PC-9 (cell line): Measurements from ENCODE around the gene ZBTB26. TPM values are rescaled to one million over a fixed set of nuclear protein-coding genes. Genes with fewer than 3 reads are reported as not detected.

Experiments used
- BruUV-seq: library from RNA; stranded (reverse); fragments of 400-500 nt; replicated peaks from 2 replicates; lab custom pipeline; 2021; lab: Mats Ljungman, UMichigan
- CTCF ChIA-PET: fragments of 300-600 bp; sonication (Branson Sonifier 250); formaldehyde crosslinking; loops from one replicate; lab custom pipeline; 2022; ENCODE audit warnings: antibody characterized with exemption; lab: Charles Lee
- POLR2A ChIA-PET: fragments of 300-600 bp; sonication (Branson Sonifier 250); formaldehyde crosslinking; loops from one replicate; lab custom pipeline; 2022; ENCODE audit warnings: antibody characterized with exemption; ENCODE audit not compliant: unreplicated experiment; lab: Charles Lee
- DNase-seq, 2 experiments: peaks; one replicate each; pipeline versions ENCODE4 v3.0.0 to v3.0.0-alpha.2; 2015 to 2022; ENCODE audit warnings: mixed read lengths in 1 of 2
- H2AFZ ChIP-seq: fragments of 200-600 bp; sonication (generic); 2 replicates; pipeline ENCODE4 v1.8.1; 2017; ENCODE audit warnings: antibody characterized with exemption
- H3F3A ChIP-seq: fragments of 200-600 bp; sonication (generic); 2 replicates; pipeline ENCODE4 v1.8.1; 2017; ENCODE audit warnings: antibody characterized with exemption, mild to moderate bottlenecking, low read depth; ENCODE audit not compliant: insufficient read depth
- H3K27ac ChIP-seq: fragments of 200-600 bp; sonication (generic); 2 replicates; pipeline ENCODE4 v1.6.1; 2016; ENCODE audit warnings: mixed run types
- H3K27me3 ChIP-seq: fragments of 200-600 bp; sonication (generic); 2 replicates; pipeline ENCODE4 v1.6.1; 2016; ENCODE audit warnings: low read depth, mixed run types; ENCODE audit not compliant: insufficient read depth
- H3K36me3 ChIP-seq: fragments of 200-600 bp; sonication (generic); 2 replicates; pipeline ENCODE4 v1.6.1; 2016; ENCODE audit warnings: low read depth, mixed run types
- H3K4me1 ChIP-seq: fragments of 200-600 bp; sonication (generic); replicated peaks from 2 replicates; pipeline ENCODE4 v1.6.1; 2016; ENCODE audit warnings: mixed run types; ENCODE audit not compliant: insufficient read depth
- H3K4me2 ChIP-seq: fragments of 200-600 bp; sonication (generic); 2 replicates; pipeline ENCODE4 v1.6.1; 2017; ENCODE audit warnings: mixed run types
- H3K4me3 ChIP-seq: fragments of 200-600 bp; sonication (generic); 2 replicates; pipeline ENCODE4 v1.6.1; 2016; ENCODE audit warnings: mixed run types
- H3K79me2 ChIP-seq: fragments of 200-600 bp; sonication (generic); 2 replicates; pipeline ENCODE4 v1.6.1; 2017; ENCODE audit warnings: low read depth, mixed run types
- H3K9me2 ChIP-seq: fragments of 200-600 bp; sonication (generic); 2 replicates; pipeline ENCODE4 v1.8.1; 2017; ENCODE audit warnings: mild to moderate bottlenecking; ENCODE audit not compliant: insufficient read depth
- H3K9me3 ChIP-seq: fragments of 200-600 bp; sonication (generic); 2 replicates; pipeline ENCODE4 v1.8.1; 2016; ENCODE audit warnings: low read depth; ENCODE audit not compliant: insufficient read depth
- H4K20me1 ChIP-seq: fragments of 200-600 bp; sonication (generic); 2 replicates; pipeline ENCODE4 v1.8.1; 2017; ENCODE audit not compliant: insufficient read depth
- CTCF ChIP-seq: fragments of 200-600 bp; sonication (generic); conservative IDR thresholded peaks from 2 replicates; pipeline ENCODE4 v1.6.1; 2017; ENCODE audit warnings: mixed run types, antibody characterized with exemption, mild to moderate bottlenecking, moderate library complexity
- EZH2 ChIP-seq: fragments of 200-600 bp; sonication (generic); IDR thresholded peaks from 2 replicates; pipeline ENCODE4 v1.8.0; 2017; ENCODE audit warnings: antibody characterized with exemption, low read depth
- intact Hi-C: fragments of 100-400 bp; cut with micrococcal nuclease; formaldehyde crosslinking; loops from one replicate; pipeline ENCODE4 v1.10.0; 2022; ENCODE audit not compliant: unreplicated experiment
- total RNA-seq: library from RNA; stranded (reverse); gene quantifications from 2 replicates; pipeline ENCODE4 v1.2.3, GENCODE V29; 2021

ZBTB26 gene
- total RNA-seq, 1 experiment from 2014 or later = 10.2 TPM

- peak; percentile 49 to 58 for DNase-seq
- Histone ChIP-seq H3K4me3 (peak overlapping the region; percentile 100), H4K20me1 (peaks cover 13% of the 10 kb centered on the region; the same call in 1 of the 2 replicates), H2AFZ (peak overlapping the region; percentile 89), H3K9me3 (no peaks in the 10 kb centered on the region), H3K27ac (peak overlapping the region; percentile 80), H3K36me3 (peaks cover 5% of the 10 kb centered on the region; the same call in 1 of the 2 replicates), H3K79me2 (peaks cover 55% of the 10 kb centered on the region), H3K9me2 (no peaks in the 10 kb centered on the region), H3K4me1 (peaks cover 19% of the 10 kb centered on the region), H3K27me3 (no peaks in the 10 kb centered on the region), H3F3A (peaks cover 30% of the 10 kb centered on the region), H3K4me2 (peak overlapping the region; percentile 95)
- POLR2A ChIA-PET = interaction anchor here (0.6 to 0.9 kb wide), 2 partner anchors 36 to 39 kb away, joined by 3 to 7 read pairs; partner anchors contain the start of gene RABGAP1
- intact Hi-C loops = no loop called here
- CTCF ChIA-PET = no interaction called here
- TF ChIP-seq EZH2 (no peak), CTCF (no peak)
- TSS peak; percentile 67 for BruUV-seq
Observed at GRCh38 chr9:122904466-122904822, 26.9 kb downstream of the ZBTB26 start.

- H3K4me3 ChIP-seq = no peak overlapping the region
- no peaks in the 10 kb centered on the region for H3K27me3 ChIP-seq
- POLR2A ChIA-PET = interaction anchor here (0.6 kb wide), 1 partner anchor 40 kb away, joined by 3 read pairs; the partner anchor contains the start of gene RABGAP1
- peaks cover 26% of the 10 kb centered on the region for H4K20me1 ChIP-seq
- H3K27ac ChIP-seq = peak overlapping the region; percentile 14; the same call in 1 of the 2 replicates
- no peaks in the 10 kb centered on the region for H3K9me2 ChIP-seq
- H3K9me3 ChIP-seq = no peaks in the 10 kb centered on the region
- peaks cover 17% of the 10 kb centered on the region for H3K4me1 ChIP-seq
- H3K36me3 ChIP-seq = peaks cover 14% of the 10 kb centered on the region; the same call in 1 of the 2 replicates
- peaks cover 72% of the 10 kb centered on the region for H3K79me2 ChIP-seq
- BruUV-seq = no TSS peak
- CTCF ChIA-PET = no interaction called here
- H3K4me2 ChIP-seq = no peak overlapping the region
- no peak for DNase-seq
- H3F3A ChIP-seq = peaks cover 14% of the 10 kb centered on the region
- H2AFZ ChIP-seq = no peak overlapping the region
- TF ChIP-seq EZH2 = no peak
- no peak for TF ChIP-seq CTCF
- intact Hi-C loops = no loop called here
Observed at GRCh38 chr9:122900791-122901190, 30.5 kb downstream of the ZBTB26 start.

- peaks cover 3% of the 10 kb centered on the region for H3K4me1 ChIP-seq
- no peaks in the 10 kb centered on the region; the same call in 1 of the 2 replicates for H3F3A ChIP-seq
- H3K9me2 ChIP-seq = no peaks in the 10 kb centered on the region
- no peak overlapping the region for H3K4me2 ChIP-seq
- DNase-seq = no peak
- H3K9me3 ChIP-seq = no peaks in the 10 kb centered on the region
- TF ChIP-seq CTCF (no peak), EZH2 (no peak)
- no peak overlapping the region for H3K27ac ChIP-seq
- POLR2A ChIA-PET = no interaction called here
- H3K79me2 ChIP-seq = peaks cover 54% of the 10 kb centered on the region
- no peak overlapping the region for H3K4me3 ChIP-seq
- CTCF ChIA-PET = no interaction called here
- intact Hi-C loops = no loop called here
- H3K36me3 ChIP-seq = peaks cover 26% of the 10 kb centered on the region; the same call in 1 of the 2 replicates
- no TSS peak for BruUV-seq
- H2AFZ ChIP-seq = no peak overlapping the region
- peaks cover 23% of the 10 kb centered on the region for H4K20me1 ChIP-seq
- H3K27me3 ChIP-seq = no peaks in the 10 kb centered on the region
Observed at GRCh38 chr9:122897969-122898368, 33.3 kb downstream of the ZBTB26 start.
